HCT116 (cell line): ENCODE data around the gene DLG4. TPM values are rescaled to one million over a fixed set of nuclear protein-coding genes. Genes with fewer than 3 reads are reported as not detected.

Source experiments
- ATAC-seq: fragments of 200-7000 bp; cut with Tn5 transposase; 2 replicates; pipeline ENCODE4 v1.9.1; 2020; ENCODE audit warnings: mild to moderate bottlenecking, moderate library complexity
- BruUV-seq: library from RNA; stranded (reverse); fragments of 400-500 nt; replicated peaks from 2 replicates; lab custom pipeline; 2021; lab: Mats Ljungman, UMichigan
- CTCF ChIA-PET: fragments of 300-600 bp; sonication (Branson Sonifier 250); formaldehyde crosslinking; loops from one replicate; lab custom pipeline; 2021; ENCODE audit warnings: antibody characterized with exemption; lab: Charles Lee
- POLR2A ChIA-PET: fragments of 300-600, 350-600 bp; sonication (Branson Sonifier 250); formaldehyde crosslinking; loops from one replicate; lab custom pipeline; 2021; ENCODE audit warnings: antibody characterized with exemption; lab: Charles Lee
- RAD21 ChIA-PET, 2 experiments: fragments of 300-600 bp; sonication (Branson Sonifier 250); formaldehyde crosslinking; loops; one replicate each; lab custom pipeline; 2023; ENCODE audit warnings: low total read pairs in 2 of 2; ENCODE audit not compliant: uncharacterized antibody in 2 of 2, unreplicated experiment in 2 of 2, low non-redundant PET in 1 of 2; lab: Charles Lee
- DNase-seq: peaks from one replicate; pipeline ENCODE4 v3.0.0-alpha.2; 2010; ENCODE audit warnings: low read depth, low spot score
- H2AFZ ChIP-seq: fragments of 200-600 bp; shearing (Covaris generic), sonication (generic); 2 replicates; pipeline ENCODE4 v1.6.1; 2017; ENCODE audit warnings: low read depth, mixed run types, mixed read lengths, antibody characterized with exemption, low read length; ENCODE audit not compliant: poor library complexity, severe bottlenecking
- H3K27ac ChIP-seq: 2 replicates; pipeline ENCODE4 v1.5.1; 2012; ENCODE audit warnings: low read depth, low read length
- H3K27me3 ChIP-seq: fragments of 200-600 bp; sonication (generic); 2 replicates; pipeline ENCODE4 v1.6.1; 2016; ENCODE audit warnings: mixed run types, low read length, mixed read lengths; ENCODE audit not compliant: insufficient read depth
- H3K36me3 ChIP-seq, 2 experiments: fragments of 200-500 bp in 1 of 2; fragments of 200-600 bp in 1 of 2; sonication (Bioruptor generic) in 1 of 2; sonication (generic) in 1 of 2; 2 replicates each; pipeline versions ENCODE4 v1.5.1 to v1.6.1; 2014 to 2016; ENCODE audit warnings: low read length in 2 of 2, inconsistent platforms in 1 of 2, mixed read lengths in 1 of 2, mixed run types in 1 of 2; ENCODE audit not compliant: insufficient read depth in 2 of 2, control insufficient read depth in 1 of 2
- H3K4me1 ChIP-seq, 2 experiments: fragments of 200-600 bp in 1 of 2; sonication (generic) in 1 of 2; 2 replicates each; pipeline versions ENCODE4 v1.5.1 to v1.6.1; 2012 to 2017; ENCODE audit warnings: low read length in 2 of 2, inconsistent platforms in 1 of 2, mild to moderate bottlenecking in 1 of 2, mixed read lengths in 1 of 2, mixed run types in 1 of 2, moderate library complexity in 1 of 2; ENCODE audit not compliant: insufficient read depth in 2 of 2, control insufficient read depth in 1 of 2
- H3K4me2 ChIP-seq: fragments of 200-600 bp; sonication (generic); 2 replicates; pipeline ENCODE4 v1.6.1; 2017; ENCODE audit warnings: mixed run types, low read length, mixed read lengths
- H3K4me3 ChIP-seq, 2 experiments: fragments of 200-600 bp in 1 of 2; sonication (generic) in 1 of 2; replicated peaks in 1 of 2; 2 replicates each; pipeline ENCODE4 v1.5.1; 2011 to 2016; ENCODE audit warnings: low read length in 2 of 2, control low read depth in 1 of 2, low read depth in 1 of 2, mild to moderate bottlenecking in 1 of 2, mixed read lengths in 1 of 2, mixed run types in 1 of 2
- H3K79me2 ChIP-seq: fragments of 200-600 bp; sonication (generic); 2 replicates; pipeline ENCODE4 v1.6.1; 2017; ENCODE audit warnings: mild to moderate bottlenecking, mixed run types, low read length, moderate library complexity, mixed read lengths; ENCODE audit not compliant: insufficient read depth
- H3K9ac ChIP-seq: fragments of 200-600 bp; sonication (generic); 2 replicates; pipeline ENCODE4 v1.6.1; 2016; ENCODE audit warnings: low read length, mixed read lengths
- H3K9me2 ChIP-seq: fragments of 200-600 bp; sonication (generic), shearing (Covaris generic); 2 replicates; pipeline ENCODE4 v1.6.1; 2017; ENCODE audit warnings: mixed run types, mild to moderate bottlenecking, moderate library complexity; ENCODE audit not compliant: insufficient read depth
- H3K9me3 ChIP-seq, 2 experiments: fragments of 200-500 bp in 1 of 2; fragments of 200-600 bp in 1 of 2; sonication (Bioruptor generic) in 1 of 2; sonication (generic) in 1 of 2; 2 replicates each; pipeline ENCODE4 v1.6.1; 2014 to 2017; ENCODE audit warnings: low read length in 2 of 2, mixed read lengths in 2 of 2, inconsistent platforms in 1 of 2, low read depth in 1 of 2, mild to moderate bottlenecking in 1 of 2, mixed run types in 1 of 2, moderate library complexity in 1 of 2; ENCODE audit not compliant: control insufficient read depth in 1 of 2, insufficient read depth in 1 of 2
- H4K20me1 ChIP-seq: fragments of 200-600 bp; sonication (generic), shearing (Covaris generic); 2 replicates; pipeline ENCODE4 v1.6.1; 2017; ENCODE audit warnings: mixed run types, mild to moderate bottlenecking, moderate library complexity; ENCODE audit not compliant: insufficient read depth
- ATF3 ChIP-seq: IDR thresholded peaks from 2 replicates; pipeline ENCODE4 v1.6.1; 2012
- CBX3 ChIP-seq: IDR thresholded peaks from 2 replicates; pipeline ENCODE4 v1.6.1; 2012; ENCODE audit warnings: low read depth
- CEBPB ChIP-seq: IDR thresholded peaks from 2 replicates; pipeline ENCODE4 v1.6.1; 2012; ENCODE audit warnings: low read depth
- EGR1 ChIP-seq: IDR thresholded peaks from 2 replicates; pipeline ENCODE4 v1.6.1; 2012; ENCODE audit warnings: low read depth
- ELF1 ChIP-seq: IDR thresholded peaks from 2 replicates; pipeline ENCODE4 v1.6.1; 2012; ENCODE audit warnings: low read depth, borderline replicate concordance
- EZH2 ChIP-seq: fragments of 200-600 bp; sonication (generic); IDR thresholded peaks from 2 replicates; pipeline ENCODE4 v1.6.1; 2017; ENCODE audit warnings: antibody characterized with exemption, mixed run types
- EZH2phosphoT487 ChIP-seq: fragments of 200-600 bp; IDR thresholded peaks from 2 replicates; pipeline ENCODE4 v1.6.1; 2018; ENCODE audit warnings: antibody characterized with exemption, borderline replicate concordance
- FOSL1 ChIP-seq: IDR thresholded peaks from 2 replicates; pipeline ENCODE4 v1.6.1; 2012; ENCODE audit warnings: low read depth
- MAX ChIP-seq: IDR thresholded peaks from 2 replicates; pipeline ENCODE4 v1.6.1; 2012
- POLR2A ChIP-seq: IDR thresholded peaks from 2 replicates; pipeline ENCODE4 v1.7.0; 2011; ENCODE audit warnings: borderline replicate concordance; ENCODE audit not compliant: insufficient read depth, insufficient read length; ENCODE audit errors: extremely low read depth
- POLR2AphosphoS5 ChIP-seq: IDR thresholded peaks from 2 replicates; pipeline ENCODE4 v1.6.1; 2011; ENCODE audit warnings: mild to moderate bottlenecking, low read depth, low read length, moderate library complexity
- RAD21 ChIP-seq: IDR thresholded peaks from 2 replicates; pipeline ENCODE4 v1.6.1; 2012; ENCODE audit warnings: low read depth, mild to moderate bottlenecking
- SIN3A ChIP-seq: IDR thresholded peaks from 2 replicates; pipeline ENCODE4 v1.6.1; 2012; ENCODE audit warnings: low read depth
- SP1 ChIP-seq: IDR thresholded peaks from 2 replicates; pipeline ENCODE4 v1.6.1; 2012; ENCODE audit warnings: low read depth
- TCF7L2 ChIP-seq: IDR thresholded peaks from 2 replicates; pipeline ENCODE4 v1.7.0; 2011; ENCODE audit warnings: borderline replicate concordance, inconsistent platforms; ENCODE audit not compliant: insufficient read depth, insufficient read length; ENCODE audit errors: extremely low read depth
- ZFX ChIP-seq: fragments of 450-650 bp; IDR thresholded peaks from 2 replicates; pipeline ENCODE4 v1.6.1; 2017
- ZNF274 ChIP-seq: fragments of 200-500 bp; sonication (Bioruptor generic); IDR thresholded peaks from 2 replicates; pipeline ENCODE4 v1.6.1; 2014; ENCODE audit warnings: mild to moderate bottlenecking, low read depth, low read length, inconsistent platforms
- intact Hi-C: fragments of 100-400 bp; cut with micrococcal nuclease; formaldehyde crosslinking; loops from 2 replicates; pipeline ENCODE4 v1.10.0; 2022
- total RNA-seq: library from RNA; stranded (reverse); gene quantifications from one replicate; pipeline ENCODE4 v1.2.1, GENCODE V29; 2021; ENCODE audit not compliant: unreplicated experiment
- TF ChIP-seq, protein P1 (sequence below): IDR thresholded peaks from 2 replicates; pipeline ENCODE4 v1.6.1; 2011; ENCODE audit warnings: mild to moderate bottlenecking, low read length, moderate library complexity; ENCODE audit not compliant: insufficient replicate concordance; ENCODE audit errors: extremely low read depth
- TF ChIP-seq, protein P2 (sequence below): IDR thresholded peaks from 2 replicates; pipeline ENCODE4 v1.6.1; 2012; ENCODE audit warnings: low read depth

Gene DLG4
- total RNA-seq, 1 experiment from 2014 or later = 15.0 TPM

- Histone ChIP-seq H3K4me2 (peak overlapping the region; percentile 71), H3K36me3 (no peaks in the 10 kb centered on the region), H3K27me3 (no peaks in the 10 kb centered on the region), H3K9me2 (no peaks in the 10 kb centered on the region)
- BruUV-seq = no TSS peak
- peak; percentile 43 for DNase-seq
- TF ChIP-seq, protein P1, sequence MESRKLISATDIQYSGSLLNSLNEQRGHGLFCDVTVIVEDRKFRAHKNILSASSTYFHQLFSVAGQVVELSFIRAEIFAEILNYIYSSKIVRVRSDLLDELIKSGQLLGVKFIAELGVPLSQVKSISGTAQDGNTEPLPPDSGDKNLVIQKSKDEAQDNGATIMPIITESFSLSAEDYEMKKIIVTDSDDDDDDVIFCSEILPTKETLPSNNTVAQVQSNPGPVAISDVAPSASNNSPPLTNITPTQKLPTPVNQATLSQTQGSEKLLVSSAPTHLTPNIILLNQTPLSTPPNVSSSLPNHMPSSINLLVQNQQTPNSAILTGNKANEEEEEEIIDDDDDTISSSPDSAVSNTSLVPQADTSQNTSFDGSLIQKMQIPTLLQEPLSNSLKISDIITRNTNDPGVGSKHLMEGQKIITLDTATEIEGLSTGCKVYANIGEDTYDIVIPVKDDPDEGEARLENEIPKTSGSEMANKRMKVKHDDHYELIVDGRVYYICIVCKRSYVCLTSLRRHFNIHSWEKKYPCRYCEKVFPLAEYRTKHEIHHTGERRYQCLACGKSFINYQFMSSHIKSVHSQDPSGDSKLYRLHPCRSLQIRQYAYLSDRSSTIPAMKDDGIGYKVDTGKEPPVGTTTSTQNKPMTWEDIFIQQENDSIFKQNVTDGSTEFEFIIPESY = no peak
- no peak for TF ChIP-seq ELF1
- TF ChIP-seq MAX = no peak
- no peak for TF ChIP-seq ZFX
- TF ChIP-seq POLR2AphosphoS5 = no peak
- TF ChIP-seq EZH2 = no peak
- TF ChIP-seq RAD21 = no peak
- no peak for TF ChIP-seq CBX3
- TF ChIP-seq SP1 = no peak
- TF ChIP-seq CEBPB = no peak
- TF ChIP-seq, protein P2, sequence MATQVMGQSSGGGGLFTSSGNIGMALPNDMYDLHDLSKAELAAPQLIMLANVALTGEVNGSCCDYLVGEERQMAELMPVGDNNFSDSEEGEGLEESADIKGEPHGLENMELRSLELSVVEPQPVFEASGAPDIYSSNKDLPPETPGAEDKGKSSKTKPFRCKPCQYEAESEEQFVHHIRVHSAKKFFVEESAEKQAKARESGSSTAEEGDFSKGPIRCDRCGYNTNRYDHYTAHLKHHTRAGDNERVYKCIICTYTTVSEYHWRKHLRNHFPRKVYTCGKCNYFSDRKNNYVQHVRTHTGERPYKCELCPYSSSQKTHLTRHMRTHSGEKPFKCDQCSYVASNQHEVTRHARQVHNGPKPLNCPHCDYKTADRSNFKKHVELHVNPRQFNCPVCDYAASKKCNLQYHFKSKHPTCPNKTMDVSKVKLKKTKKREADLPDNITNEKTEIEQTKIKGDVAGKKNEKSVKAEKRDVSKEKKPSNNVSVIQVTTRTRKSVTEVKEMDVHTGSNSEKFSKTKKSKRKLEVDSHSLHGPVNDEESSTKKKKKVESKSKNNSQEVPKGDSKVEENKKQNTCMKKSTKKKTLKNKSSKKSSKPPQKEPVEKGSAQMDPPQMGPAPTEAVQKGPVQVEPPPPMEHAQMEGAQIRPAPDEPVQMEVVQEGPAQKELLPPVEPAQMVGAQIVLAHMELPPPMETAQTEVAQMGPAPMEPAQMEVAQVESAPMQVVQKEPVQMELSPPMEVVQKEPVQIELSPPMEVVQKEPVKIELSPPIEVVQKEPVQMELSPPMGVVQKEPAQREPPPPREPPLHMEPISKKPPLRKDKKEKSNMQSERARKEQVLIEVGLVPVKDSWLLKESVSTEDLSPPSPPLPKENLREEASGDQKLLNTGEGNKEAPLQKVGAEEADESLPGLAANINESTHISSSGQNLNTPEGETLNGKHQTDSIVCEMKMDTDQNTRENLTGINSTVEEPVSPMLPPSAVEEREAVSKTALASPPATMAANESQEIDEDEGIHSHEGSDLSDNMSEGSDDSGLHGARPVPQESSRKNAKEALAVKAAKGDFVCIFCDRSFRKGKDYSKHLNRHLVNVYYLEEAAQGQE = no peak
- no peak for TF ChIP-seq FOSL1
- no peak for TF ChIP-seq POLR2A
- no peak for TF ChIP-seq SIN3A
- no peak for TF ChIP-seq TCF7L2
- TF ChIP-seq ZNF274 = no peak
- no peak for TF ChIP-seq EGR1
- no peak for TF ChIP-seq ATF3
- TF ChIP-seq EZH2phosphoT487 = no peak
- TF ChIP-seq, all 23 proteins: peak for 0
- peaks cover 8 to 25% of the 10 kb centered on the region in 2 experiments; a peak in 3 of 4 replicates for H3K4me1 ChIP-seq
- no peaks in the 10 kb centered on the region for H4K20me1 ChIP-seq
- peak overlapping the region; percentile 5; the same call in 1 of the 2 replicates for H3K27ac ChIP-seq
- H3K79me2 ChIP-seq = no peaks in the 10 kb centered on the region
- H3K9me3 ChIP-seq = no peaks in the 10 kb centered on the region
- ChIA-PET RAD21 (no interaction called here), CTCF (no interaction called here), POLR2A (interaction anchor here (0.7 kb wide), 1 partner anchor 1226 kb away, joined by 3 read pairs; no protein-coding TSS in a partner anchor)
- no peak overlapping the region for H2AFZ ChIP-seq
- peak overlapping the region; percentile 33 to 44 for H3K4me3 ChIP-seq
- peak; percentile 92 for ATAC-seq
- H3K9ac ChIP-seq = peak overlapping the region; percentile 34; the same call in 1 of the 2 replicates
- intact Hi-C loops = no loop called here
These were observed 14.7 kb downstream of the DLG4 start for GRCh38 chr17:7204828-7205461.
